CD4-positive, alpha-beta T cell (primary cell): ENCODE measurements around the gene PAEP. TPM values are rescaled to one million over a fixed set of nuclear protein-coding genes. Genes with fewer than 3 reads are reported as not detected.

Experiments
- ATAC-seq: fragments of 200-7000 bp; cut with Tn5 transposase; one replicate; pipeline ENCODE4 v1.10.0; 2022; ENCODE audit warnings: mild to moderate bottlenecking; ENCODE audit not compliant: poor library complexity
- CTCF ChIA-PET: fragments of 350-600 bp; sonication (Branson Sonifier 250); formaldehyde crosslinking; loops from one replicate; lab custom pipeline; 2021; ENCODE audit warnings: antibody characterized with exemption, inconsistent platforms; lab: Charles Lee
- POLR2A ChIA-PET: fragments of 350-600 bp; sonication (Branson Sonifier 250); formaldehyde crosslinking; loops from one replicate; lab custom pipeline; 2021; ENCODE audit warnings: antibody characterized with exemption, inconsistent platforms; lab: Charles Lee
- DNase-seq, 14 experiments: peaks; one replicate each; pipeline ENCODE4 v3.0.0-alpha.2; 2013 to 2020; ENCODE audit warnings: mixed read lengths in 2 of 14
- H3K27ac ChIP-seq, 2 donors: one replicate each; pipeline versions ENCODE4 v1.5.1 to v1.7.0; 2013; ENCODE audit warnings: low read length in 2 of 2, low read depth in 1 of 2, mild to moderate bottlenecking in 1 of 2
- H3K27me3 ChIP-seq, 2 experiments: 1 replicate in 1 of 2; 2 replicates in 1 of 2; pipeline versions ENCODE4 v1.6.1 to v1.7.0; 2013; ENCODE audit warnings: low read length in 2 of 2, control low read depth in 1 of 2, mild to moderate bottlenecking in 1 of 2, moderate library complexity in 1 of 2; ENCODE audit not compliant: insufficient read depth in 2 of 2, control insufficient read depth in 1 of 2
- H3K36me3 ChIP-seq: one replicate; pipeline ENCODE4 v1.6.1; 2013; ENCODE audit warnings: low read length, control low read depth; ENCODE audit not compliant: insufficient read depth
- H3K4me1 ChIP-seq: one replicate; pipeline ENCODE4 v1.6.1; 2013; ENCODE audit warnings: low read length, control low read depth; ENCODE audit not compliant: insufficient read depth
- H3K4me3 ChIP-seq: one replicate; pipeline ENCODE4 v1.5.1; 2013; ENCODE audit warnings: mild to moderate bottlenecking, low read length, moderate library complexity
- H3K9me3 ChIP-seq, 2 experiments: 1 replicate in 1 of 2; 2 replicates in 1 of 2; pipeline versions ENCODE4 v1.6.1 to v1.7.0; 2013; ENCODE audit warnings: low read length in 2 of 2, mild to moderate bottlenecking in 2 of 2, control low read depth in 1 of 2, moderate library complexity in 1 of 2; ENCODE audit not compliant: control insufficient read depth in 1 of 2, insufficient read depth in 1 of 2
- H3K27ac Mint-ChIP-seq: one replicate; pipeline ENCODE4 v1.8.0; 2020; ENCODE audit warnings: mixed read lengths
- H3K27me3 Mint-ChIP-seq: one replicate; pipeline ENCODE4 v1.8.0; 2021; ENCODE audit warnings: mixed read lengths
- H3K36me3 Mint-ChIP-seq: one replicate; pipeline ENCODE4 v1.8.0; 2021; ENCODE audit warnings: low read depth, mixed read lengths
- H3K4me1 Mint-ChIP-seq: one replicate; pipeline ENCODE4 v1.8.0; 2021; ENCODE audit warnings: low read depth, mixed read lengths
- H3K4me3 Mint-ChIP-seq: one replicate; pipeline ENCODE4 v1.8.0; 2020; ENCODE audit warnings: mild to moderate bottlenecking, mixed read lengths
- H3K9me3 Mint-ChIP-seq: one replicate; pipeline ENCODE4 v1.8.0; 2020; ENCODE audit warnings: mixed read lengths
- CTCF ChIP-seq: fragments of 200-600 bp; IDR thresholded peaks from one replicate; pipeline ENCODE4 v1.8.0; 2022; ENCODE audit warnings: antibody characterized with exemption, mild to moderate bottlenecking
- intact Hi-C, 2 experiments: fragments of 100-400 bp; cut with DNase I in 1 of 2; cut with micrococcal nuclease in 1 of 2; formaldehyde crosslinking; loops; one replicate each; pipeline versions ENCODE4 v1.15.1 to v1.9.0; 2023 to 2025; cut with DNase I, micrococcal nuclease
- total RNA-seq, 174 experiments: library from RNA in 2 of 174; stranded (reverse) in 2 of 174; gene quantifications; one replicate each; pipeline ENCODE4 v1.2.3 and lab custom pipeline; 2021 to 2026

PAEP gene
- total RNA-seq, 2 experiments from 2014 or later = not detected

DNA sequence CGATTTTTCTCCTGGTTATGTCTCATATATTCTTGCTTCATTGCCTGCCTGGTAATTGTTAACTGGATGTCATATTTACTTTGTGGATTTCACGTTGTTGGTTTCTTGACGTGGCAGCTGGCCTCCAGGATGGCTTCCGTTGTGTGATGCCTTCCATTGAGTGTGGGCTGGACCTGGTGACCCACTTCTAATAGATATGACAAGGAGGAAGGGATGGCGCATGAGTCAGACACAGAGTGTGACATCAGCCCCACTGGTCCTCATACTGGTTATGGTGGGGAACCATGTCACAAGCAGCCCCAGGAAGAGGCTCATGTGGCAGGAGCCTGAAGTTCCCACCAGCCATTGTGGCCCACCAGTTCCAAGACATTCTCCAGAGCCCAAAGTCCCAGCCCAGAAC is 6.4 kb upstream of the PAEP start:
- Histone ChIP-seq H3K36me3 (no peaks in the 10 kb centered on the region), H3K4me1 (no peaks in the 10 kb centered on the region), H3K4me3 (no peak overlapping the region), H3K27me3 (peaks cover 0 to 2% of the 10 kb centered on the region in 2 experiments), H3K9me3 (peaks cover 0 to 10% of the 10 kb centered on the region in 2 experiments), H3K27ac (no peak overlapping the region)
- H3K4me1 Mint-ChIP-seq = no peaks in the 10 kb centered on the region
- TF ChIP-seq CTCF = no peak
- no peak for DNase-seq
- ATAC-seq = no peak
- H3K36me3 Mint-ChIP-seq = no peaks in the 10 kb centered on the region
- H3K27ac Mint-ChIP-seq = no peak overlapping the region
- intact Hi-C loops = no loop called here
- no peak overlapping the region for H3K4me3 Mint-ChIP-seq
- ChIA-PET CTCF (no interaction called here), POLR2A (no interaction called here)
- peaks cover 10% of the 10 kb centered on the region for H3K27me3 Mint-ChIP-seq
- H3K9me3 Mint-ChIP-seq = no peaks in the 10 kb centered on the region

DNA sequence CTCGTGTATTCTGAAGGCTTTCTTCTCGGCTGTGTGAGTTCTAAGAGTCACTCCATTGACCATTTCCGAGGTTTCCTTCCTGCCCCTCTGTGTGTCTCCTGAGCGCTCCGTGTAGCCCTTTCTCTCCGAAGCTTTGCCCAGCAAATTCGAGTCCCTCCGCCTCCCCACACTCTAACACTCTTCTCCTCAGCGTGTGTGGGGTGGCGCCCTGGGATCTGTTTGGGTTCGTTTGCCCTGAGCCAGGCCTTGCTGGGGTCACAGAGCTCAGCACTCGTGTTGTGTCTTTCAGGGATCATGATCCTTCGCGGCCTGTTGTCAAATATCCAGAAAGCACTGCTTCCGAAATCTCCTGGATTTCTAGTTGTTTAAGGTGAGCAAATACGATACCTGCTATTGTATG is 5.6 kb upstream of the PAEP start:
- Histone ChIP-seq H3K4me1 (no peaks in the 10 kb centered on the region), H3K4me3 (no peak overlapping the region), H3K36me3 (no peaks in the 10 kb centered on the region), H3K9me3 (peaks cover 0 to 10% of the 10 kb centered on the region in 2 experiments), H3K27ac (no peak overlapping the region), H3K27me3 (peaks cover 2 to 4% of the 10 kb centered on the region in 2 experiments)
- Mint-ChIP-seq H3K36me3 (no peaks in the 10 kb centered on the region), H3K27me3 (peaks cover 16% of the 10 kb centered on the region), H3K4me3 (no peak overlapping the region), H3K27ac (no peak overlapping the region), H3K9me3 (no peaks in the 10 kb centered on the region), H3K4me1 (no peaks in the 10 kb centered on the region)
- DNase-seq (no peak), ATAC-seq (no peak)
- TF ChIP-seq CTCF = no peak
- POLR2A ChIA-PET = no interaction called here
- intact Hi-C loops = no loop called here
- CTCF ChIA-PET = no interaction called here

GRCh38 chr9:135559606-135560005 is 1.9 kb upstream of the PAEP start:
- Histone ChIP-seq H3K4me3 (no peak overlapping the region), H3K4me1 (no peaks in the 10 kb centered on the region), H3K27ac (no peak overlapping the region), H3K36me3 (no peaks in the 10 kb centered on the region), H3K27me3 (peaks cover 4 to 9% of the 10 kb centered on the region in 2 experiments), H3K9me3 (peaks cover 0 to 14% of the 10 kb centered on the region in 2 experiments)
- H3K36me3 Mint-ChIP-seq = no peaks in the 10 kb centered on the region
- no peak overlapping the region for H3K4me3 Mint-ChIP-seq
- DNase-seq (no peak), ATAC-seq (no peak)
- no peaks in the 10 kb centered on the region for H3K4me1 Mint-ChIP-seq
- ChIA-PET POLR2A (no interaction called here), CTCF (no interaction called here)
- no peak overlapping the region for H3K27ac Mint-ChIP-seq
- H3K27me3 Mint-ChIP-seq = peaks cover 21% of the 10 kb centered on the region
- no peak for TF ChIP-seq CTCF
- intact Hi-C loops = no loop called here
- no peaks in the 10 kb centered on the region for H3K9me3 Mint-ChIP-seq
